Astrocyte (in vitro differentiated cells and primary cell): ENCODE data around the gene CCDC63.

Source experiments
- EZH2 ChIP-seq: IDR thresholded peaks from 2 replicates; pipeline ENCODE4 v1.6.1; 2012; ENCODE audit warnings: mild to moderate bottlenecking, low read length, inconsistent platforms; ENCODE audit not compliant: insufficient read depth
- TF ChIP-seq, protein P1 (sequence below): IDR thresholded peaks from 2 replicates; pipeline ENCODE4 v1.5.1; 2011; ENCODE audit warnings: low read depth, mild to moderate bottlenecking, inconsistent platforms, low read length, moderate library complexity; ENCODE audit not compliant: insufficient read depth

DNA sequence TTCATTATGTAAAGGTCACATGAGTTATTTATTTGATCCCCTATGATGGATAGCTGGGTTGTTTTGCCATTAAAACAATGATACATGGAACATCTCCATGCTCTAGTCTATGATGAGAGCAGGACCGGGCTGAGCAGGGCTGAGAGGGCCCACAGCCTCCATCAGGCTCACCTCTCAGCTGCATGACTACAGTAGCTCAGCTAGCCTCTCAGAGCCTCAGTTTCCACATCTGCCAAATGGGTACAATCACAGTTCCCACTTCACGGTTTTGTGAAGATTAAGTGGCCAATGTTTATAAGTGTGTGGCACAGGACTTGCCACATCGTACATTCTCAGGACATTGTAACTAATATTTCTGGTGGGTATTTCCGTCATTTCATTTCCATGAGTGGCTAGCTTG lies 93.5 kb downstream of the CCDC63 start:
- TF ChIP-seq, protein P1, sequence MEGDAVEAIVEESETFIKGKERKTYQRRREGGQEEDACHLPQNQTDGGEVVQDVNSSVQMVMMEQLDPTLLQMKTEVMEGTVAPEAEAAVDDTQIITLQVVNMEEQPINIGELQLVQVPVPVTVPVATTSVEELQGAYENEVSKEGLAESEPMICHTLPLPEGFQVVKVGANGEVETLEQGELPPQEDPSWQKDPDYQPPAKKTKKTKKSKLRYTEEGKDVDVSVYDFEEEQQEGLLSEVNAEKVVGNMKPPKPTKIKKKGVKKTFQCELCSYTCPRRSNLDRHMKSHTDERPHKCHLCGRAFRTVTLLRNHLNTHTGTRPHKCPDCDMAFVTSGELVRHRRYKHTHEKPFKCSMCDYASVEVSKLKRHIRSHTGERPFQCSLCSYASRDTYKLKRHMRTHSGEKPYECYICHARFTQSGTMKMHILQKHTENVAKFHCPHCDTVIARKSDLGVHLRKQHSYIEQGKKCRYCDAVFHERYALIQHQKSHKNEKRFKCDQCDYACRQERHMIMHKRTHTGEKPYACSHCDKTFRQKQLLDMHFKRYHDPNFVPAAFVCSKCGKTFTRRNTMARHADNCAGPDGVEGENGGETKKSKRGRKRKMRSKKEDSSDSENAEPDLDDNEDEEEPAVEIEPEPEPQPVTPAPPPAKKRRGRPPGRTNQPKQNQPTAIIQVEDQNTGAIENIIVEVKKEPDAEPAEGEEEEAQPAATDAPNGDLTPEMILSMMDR: no peak
- TF ChIP-seq EZH2: no peak
